GM13976 (cell line): ENCODE data around the gene PPIB.
"Not testable (repeated sequence)": the region's sequence is repeated elsewhere in the genome, so short reads cannot be mapped to it uniquely, and the experiment has no call there.

Source experiments
- DNase-seq: peaks from one replicate; pipeline ENCODE4 v3.0.0; 2012; ENCODE audit warnings: low spot score
- in situ Hi-C: fragments of 300-500 bp; cut with MboI; formaldehyde crosslinking; loops from one replicate; pipeline ENCODE4 v1.12.0; 2022; ENCODE audit warnings: low sequenced_read_pairs, mixed read lengths, inconsistent platforms; ENCODE audit not compliant: unreplicated experiment
- TF ChIP-seq, protein P1 (sequence below): IDR thresholded peaks from 2 replicates; pipeline ENCODE4 v1.5.1; 2012; ENCODE audit warnings: borderline replicate concordance, mild to moderate bottlenecking; ENCODE audit not compliant: insufficient read depth; ENCODE audit errors: extremely low read depth, missing control alignments, control extremely low read depth

Gene PPIB

DNA sequence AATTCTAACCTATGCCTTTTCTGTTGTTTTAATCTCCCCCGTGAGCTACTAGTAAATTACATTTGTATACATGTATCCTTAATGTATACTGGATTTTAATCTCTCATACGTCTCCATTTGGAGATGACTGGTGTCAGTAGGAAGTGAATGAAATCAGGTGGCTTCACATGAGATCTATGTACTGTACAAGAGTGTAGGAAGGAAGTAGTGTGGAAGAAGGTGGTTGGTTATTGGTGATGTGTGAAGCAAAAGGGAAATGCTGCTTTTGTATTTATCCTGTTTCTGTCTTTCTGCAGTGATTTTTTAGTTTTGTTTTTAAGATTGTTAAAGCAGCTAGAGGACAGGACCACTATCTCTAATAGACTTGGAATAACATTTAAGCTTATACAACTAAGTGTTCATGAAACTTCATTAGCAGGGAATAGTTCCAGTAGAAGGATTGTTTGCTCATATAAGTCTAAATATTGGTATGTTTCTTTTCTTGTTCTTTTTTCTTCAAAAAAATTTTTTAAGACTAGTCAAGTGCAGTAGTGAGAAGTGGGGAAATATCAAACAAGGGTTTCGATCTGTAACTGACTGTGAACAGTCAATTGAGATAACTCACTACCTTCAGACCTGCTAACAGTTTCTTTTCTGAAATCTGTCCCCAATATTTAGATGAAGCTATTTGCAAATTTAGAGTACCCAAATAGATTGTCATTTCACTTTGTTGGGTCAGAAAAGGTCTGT is 51.7 kb downstream of the PPIB start:
- in situ Hi-C loops = no loop called here
- no peak for DNase-seq
- TF ChIP-seq, protein P1, sequence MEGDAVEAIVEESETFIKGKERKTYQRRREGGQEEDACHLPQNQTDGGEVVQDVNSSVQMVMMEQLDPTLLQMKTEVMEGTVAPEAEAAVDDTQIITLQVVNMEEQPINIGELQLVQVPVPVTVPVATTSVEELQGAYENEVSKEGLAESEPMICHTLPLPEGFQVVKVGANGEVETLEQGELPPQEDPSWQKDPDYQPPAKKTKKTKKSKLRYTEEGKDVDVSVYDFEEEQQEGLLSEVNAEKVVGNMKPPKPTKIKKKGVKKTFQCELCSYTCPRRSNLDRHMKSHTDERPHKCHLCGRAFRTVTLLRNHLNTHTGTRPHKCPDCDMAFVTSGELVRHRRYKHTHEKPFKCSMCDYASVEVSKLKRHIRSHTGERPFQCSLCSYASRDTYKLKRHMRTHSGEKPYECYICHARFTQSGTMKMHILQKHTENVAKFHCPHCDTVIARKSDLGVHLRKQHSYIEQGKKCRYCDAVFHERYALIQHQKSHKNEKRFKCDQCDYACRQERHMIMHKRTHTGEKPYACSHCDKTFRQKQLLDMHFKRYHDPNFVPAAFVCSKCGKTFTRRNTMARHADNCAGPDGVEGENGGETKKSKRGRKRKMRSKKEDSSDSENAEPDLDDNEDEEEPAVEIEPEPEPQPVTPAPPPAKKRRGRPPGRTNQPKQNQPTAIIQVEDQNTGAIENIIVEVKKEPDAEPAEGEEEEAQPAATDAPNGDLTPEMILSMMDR = no peak

DNA sequence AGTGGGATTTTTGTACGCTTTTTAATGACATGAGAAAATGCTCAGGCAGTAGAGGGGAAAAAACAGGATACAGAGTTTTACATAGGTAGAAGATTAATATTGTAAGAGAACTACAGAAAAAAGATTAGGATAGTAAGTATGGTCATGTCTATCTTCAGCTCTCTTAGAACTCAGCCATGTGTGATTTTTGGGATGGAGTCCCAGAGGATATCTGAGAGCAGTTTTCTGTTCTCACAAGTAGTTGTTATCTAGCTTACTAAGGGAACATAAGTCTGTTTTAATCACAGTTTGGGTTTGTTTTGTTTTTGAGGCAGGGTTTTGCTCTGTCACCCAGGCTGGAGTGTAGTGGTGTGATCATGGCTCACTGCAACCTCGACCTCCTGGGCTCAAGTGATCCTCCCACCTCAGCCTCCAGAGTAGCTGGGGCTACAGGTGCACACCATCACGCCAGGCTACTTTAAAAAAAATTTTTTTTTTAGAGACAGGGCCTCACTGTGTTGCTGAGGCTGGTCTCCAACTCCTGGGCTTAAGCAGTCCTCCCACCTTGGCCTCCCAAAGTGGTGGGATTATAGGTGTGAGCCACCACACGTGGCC is 52.6 kb downstream of the PPIB start:
- in situ Hi-C loops, DNase-seq: not testable (repeated sequence)

- DNase-seq = no peak
- in situ Hi-C loops = no loop called here
- TF ChIP-seq, protein P1 = no peak
Observed at GRCh38 chr15:64107337-64107736, 55.5 kb downstream of the PPIB start.
